Ovary (tissue), 9 donors: Measurements from ENCODE around the gene MARCOL. TPM values are rescaled to one million over a fixed set of nuclear protein-coding genes. Genes with fewer than 3 reads are reported as not detected.
A peak's percentile ranks its signal among the peaks of the same experiment; 100 is the strongest.
"Not testable (repeated sequence)": the region's sequence is repeated elsewhere in the genome, so short reads cannot be mapped to it uniquely, and the experiment has no call there.

Experiments
- DNase-seq, 5 donors: peaks; one replicate each; pipeline ENCODE4 v3.0.0-alpha.2; 2019 to 2020
- H3K27ac ChIP-seq, 2 donors: fragments of 200-600 bp; one replicate each; pipeline versions ENCODE4 v1.5.1 to v1.8.0; 2019 to 2022
- H3K27me3 ChIP-seq: fragments of 200-600 bp; one replicate; pipeline ENCODE4 v1.8.0; 2022
- H3K36me3 ChIP-seq: fragments of 200-600 bp; sonication (generic); one replicate; pipeline ENCODE4 v1.5.1; 2019
- H3K4me1 ChIP-seq: one replicate; pipeline ENCODE4 v1.8.1; 2013; ENCODE audit warnings: mild to moderate bottlenecking, moderate library complexity; ENCODE audit not compliant: insufficient read depth
- H3K4me3 ChIP-seq: fragments of 200-600 bp; sonication (generic); one replicate; pipeline ENCODE4 v1.5.1; 2017
- H3K9me3 ChIP-seq, 2 donors: fragments of 200-600 bp in 1 of 2; sonication (generic) in 1 of 2; one replicate each; pipeline versions ENCODE4 v1.5.1 to v1.8.1; 2013 to 2019; ENCODE audit warnings: mild to moderate bottlenecking in 1 of 2, moderate library complexity in 1 of 2
- CTCF ChIP-seq, 3 donors: fragments of 450-650 bp in 2 of 3; fragments of 200-600 bp in 1 of 3; IDR thresholded peaks; one replicate each; pipeline versions ENCODE4 v1.5.1 to v1.8.0; 2016 to 2022; ENCODE audit warnings: antibody characterized with exemption in 3 of 3, mild to moderate bottlenecking in 1 of 3
- EP300 ChIP-seq: sonication (generic); formaldehyde crosslinking; IDR thresholded peaks from one replicate; pipeline ENCODE4 v1.6.1; 2017; ENCODE audit warnings: antibody characterized with exemption
- POLR2A ChIP-seq: fragments of 450-650 bp; IDR thresholded peaks from one replicate; pipeline ENCODE4 v1.6.1; 2017; ENCODE audit warnings: antibody characterized with exemption, mild to moderate bottlenecking, moderate library complexity
- WGBS, 3 donors: extraction: QIAGEN DNeasy Blood & Tissue Kit in 1 of 3; methylation state at CpG; one replicate each; pipeline versions ENCODE4 v1.1.5 to v1.1.7; 2013 to 2017; 5-methylcytosine and 5-hydroxymethylcytosine counted together
- intact Hi-C, 4 donors: fragments of 100-400 bp; cut with DNase I; formaldehyde crosslinking; loops; one replicate each; pipeline versions ENCODE4 v1.11.0 to v1.15.1; 2022 to 2023
- polyA plus RNA-seq, 2 donors: library from polyadenylated mRNA; stranded (reverse); fragments of 200-250 nt in 1 of 2; fragments of 350-450 nt in 1 of 2; fragmentation: Illumina TruSeq in 1 of 2; extraction: RNeasy Lipid Tissue Mini Kit (QIAGEN cat#74804) in 1 of 2; gene quantifications; one replicate each; pipeline ENCODE4 v1.2.3, GENCODE V29; 2013 to 2014
- total RNA-seq, 7 donors: library from RNA; depleted of rRNA in 2 of 7; stranded (reverse); fragments of >200 nt in 2 of 7; fragmentation: NEBNext Ultra II Directional in 3 of 7; extraction: Animal tissue kit (Norgen Biotek cat#: 25700) in 3 of 7; gene quantifications; one replicate each; pipeline versions ENCODE4 v1.1.0 to v1.2.4, GENCODE V29; 2016 to 2023
- donor health status: DM: no; HTN: no; CAD: no; lungs with moderate emphysema.
- donor health status: DM: no; HTN: no; CAD: no.
- donor health status: Bipolar disorder and iron deficiency.
- donor health status: DM: yes; HTN: yes; CAD: no.
- donor health status: DM: no; HTN: no; CAD: no.
- donor health status: DM: yes; HTN: yes; CAD: no.

Gene MARCOL
- total and polyA plus RNA-seq, 9 donors, result 0.20 to 0.72 TPM; not detected in 7

- H3K4me1 ChIP-seq, result no peaks in the 10 kb centered on the region
- no peak overlapping the region for H3K27ac ChIP-seq
- no peaks in the 10 kb centered on the region for H3K27me3 ChIP-seq
- H3K36me3 ChIP-seq, result no peaks in the 10 kb centered on the region
- DNase-seq, result no peak
- no peaks in the 10 kb centered on the region for H3K9me3 ChIP-seq
- no peak overlapping the region for H3K4me3 ChIP-seq
- TF ChIP-seq CTCF (IDR thresholded peaks at IDR 0.05), result no peak
- TF ChIP-seq EP300, result no peak
- TF ChIP-seq POLR2A, result no peak
- intact Hi-C loops, result no loop called here
These were observed 17.1 kb downstream of the MARCOL start for GRCh38 chr5:148255456-148255855.

- WGBS, 3 donors, result 62 to 81% (median 78%) methylated on average over 2 of the region's 2 CpGs
- Histone ChIP-seq H3K9me3 (no peaks in the 10 kb centered on the region), H3K4me3 (no peak overlapping the region), H3K4me1 (no peaks in the 10 kb centered on the region), H3K27me3 (no peaks in the 10 kb centered on the region), H3K27ac (no peak overlapping the region), H3K36me3 (no peaks in the 10 kb centered on the region)
- no peak for DNase-seq
- intact Hi-C loops, result no loop called here
- TF ChIP-seq EP300 (no peak), POLR2A (no peak), CTCF (IDR thresholded peaks at IDR 0.05) (no peak)
These were observed 21.0 kb downstream of the MARCOL start for GRCh38 chr5:148259288-148259687.

- no peaks in the 10 kb centered on the region for H3K27me3 ChIP-seq
- no peak for TF ChIP-seq POLR2A
- TF ChIP-seq EP300, result no peak
- TF ChIP-seq CTCF (IDR thresholded peaks at IDR 0.05), result no peak
- no peaks in the 10 kb centered on the region for H3K9me3 ChIP-seq
- no peak overlapping the region for H3K27ac ChIP-seq
- DNase-seq, result no peak
- H3K4me3 ChIP-seq, result no peak overlapping the region
- intact Hi-C loops, result no loop called here
- no peaks in the 10 kb centered on the region for H3K36me3 ChIP-seq
- H3K4me1 ChIP-seq, result no peaks in the 10 kb centered on the region
These were observed 22.9 kb downstream of the MARCOL start for GRCh38 chr5:148261221-148261620.

GRCh38 chr5:148267962-148268361, 29.6 kb downstream of the MARCOL start:
- Histone ChIP-seq H3K9me3 (no peaks in the 10 kb centered on the region), H3K27ac (no peak overlapping the region), H3K36me3 (no peaks in the 10 kb centered on the region), H3K27me3 (no peaks in the 10 kb centered on the region), H3K4me1 (no peaks in the 10 kb centered on the region), H3K4me3 (no peak overlapping the region)
- intact Hi-C loops, result no loop called here
- TF ChIP-seq EP300 (no peak), CTCF (IDR thresholded peaks at IDR 0.05) (no peak), POLR2A (no peak)
- no peak for DNase-seq
- 36 to 43% (median 38%) methylated on average over 3 of the region's 3 CpGs for WGBS, 3 donors

- no peak within 1 kb of the TSS for H3K4me3 ChIP-seq
- no peaks in the 10 kb centered on the region for H3K36me3 ChIP-seq
- no peaks in the 10 kb centered on the region for H3K9me3 ChIP-seq
- H3K27me3 ChIP-seq, result no peaks in the 10 kb centered on the region
- no peak within 1 kb of the TSS for H3K27ac ChIP-seq
- intact Hi-C loops, result no loop called here
- TF ChIP-seq CTCF (IDR thresholded peaks at IDR 0.05) (no peak), EP300 (no peak), POLR2A (no peak)
- 50 to 61% (median 56%) methylated on average over 4 of the region's 4 CpGs for WGBS, 3 donors
- DNase-seq, result peak in 2 of 5 donors; percentile 10 to 43
- H3K4me1 ChIP-seq, result no peaks in the 10 kb centered on the region
These were observed 30.2 kb downstream of the MARCOL start, which contains the start of gene SPINK13 for GRCh38 chr5:148268566-148268965. SPINK13 (plus strand) TSS chr5:148268794; CDS start chr5:148270073, 1,279 bp downstream.

- H3K4me1 ChIP-seq, H3K4me3 ChIP-seq, H3K27me3 ChIP-seq, DNase-seq, H3K36me3 ChIP-seq, H3K27ac ChIP-seq, intact Hi-C loops, H3K9me3 ChIP-seq: not testable (repeated sequence)
- WGBS, 3 donors, result 88 to 97% (median 94%) methylated on average over 2 of the region's 2 CpGs
These were observed 36.8 kb downstream of the MARCOL start for GRCh38 chr5:148275129-148275528.

GRCh38 chr5:148280893-148281292, 42.6 kb downstream of the MARCOL start:
- WGBS, 3 donors, result 37 to 50% (median 44%) methylated on average over 5 of the region's 5 CpGs
- DNase-seq, H3K9me3 ChIP-seq, H3K27me3 ChIP-seq, H3K4me3 ChIP-seq, H3K4me1 ChIP-seq, H3K36me3 ChIP-seq, intact Hi-C loops, H3K27ac ChIP-seq: not testable (repeated sequence)
